KMS-11 (cell line): ENCODE results near the gene TCEA3.

Experiments used
- H2AFZ ChIP-seq: fragments of 200-600 bp; sonication (generic); 2 replicates; pipeline ENCODE4 v1.6.1; 2016; ENCODE audit warnings: antibody characterized with exemption, mixed run types, low read depth
- H3K27ac ChIP-seq: fragments of 200-600 bp; sonication (generic); 2 replicates; pipeline ENCODE4 v1.6.1; 2016; ENCODE audit warnings: mild to moderate bottlenecking, mixed run types
- H3K27me3 ChIP-seq: fragments of 200-600 bp; sonication (generic); 2 replicates; pipeline ENCODE4 v1.6.1; 2017; ENCODE audit warnings: mild to moderate bottlenecking, low read depth, mixed run types, moderate library complexity; ENCODE audit not compliant: insufficient read depth
- H3K36me3 ChIP-seq: fragments of 200-600 bp; sonication (generic); 2 replicates; pipeline ENCODE4 v1.6.1; 2017; ENCODE audit warnings: mild to moderate bottlenecking, mixed run types; ENCODE audit not compliant: insufficient read depth
- H3K4me1 ChIP-seq: fragments of 200-600 bp; sonication (generic); 2 replicates; pipeline ENCODE4 v1.6.1; 2016; ENCODE audit warnings: mild to moderate bottlenecking, low read depth, mixed run types; ENCODE audit not compliant: poor library complexity, severe bottlenecking
- H3K4me2 ChIP-seq: fragments of 200-600 bp; sonication (generic); 2 replicates; pipeline ENCODE4 v1.7.0; 2016; ENCODE audit warnings: mild to moderate bottlenecking, mixed run types
- H3K4me3 ChIP-seq: fragments of 200-600 bp; sonication (generic); IDR thresholded peaks from 2 replicates; pipeline ENCODE4 v1.6.1; 2017; ENCODE audit warnings: low read depth, low read length, mixed read lengths; ENCODE audit not compliant: insufficient read depth
- H3K79me2 ChIP-seq: fragments of 200-600 bp; sonication (generic); 2 replicates; pipeline ENCODE4 v1.6.1; 2016; ENCODE audit warnings: low read depth, mixed run types; ENCODE audit not compliant: insufficient read depth
- H3K9ac ChIP-seq: fragments of 200-600 bp; sonication (generic); 2 replicates; pipeline ENCODE4 v1.6.1; 2016; ENCODE audit warnings: mild to moderate bottlenecking, mixed run types
- H4K20me1 ChIP-seq: fragments of 200-600 bp; sonication (generic); 2 replicates; pipeline ENCODE4 v1.6.1; 2016; ENCODE audit warnings: mild to moderate bottlenecking, mixed run types; ENCODE audit not compliant: insufficient read depth
- CTCF ChIP-seq: fragments of 200-600 bp; sonication (generic); conservative IDR thresholded peaks from 2 replicates; pipeline ENCODE4 v1.6.1; 2017; ENCODE audit warnings: low read depth, mild to moderate bottlenecking, antibody characterized with exemption, low read length, moderate library complexity, mixed read lengths

Gene TCEA3

GRCh38 chr1:23449958-23450357, 25.4 kb upstream of the TCEA3 start:
- no peak overlapping the region for H3K27ac ChIP-seq
- H4K20me1 ChIP-seq = no peaks in the 10 kb centered on the region

GRCh38 chr1:23449306-23449705, 24.8 kb upstream of the TCEA3 start:
- Histone ChIP-seq H3K9ac (no peak overlapping the region), H3K36me3 (no peaks in the 10 kb centered on the region), H3K4me2 (no peak overlapping the region), H3K4me1 (peaks cover 20% of the 10 kb centered on the region), H4K20me1 (no peaks in the 10 kb centered on the region), H3K79me2 (no peaks in the 10 kb centered on the region), H2AFZ (no peak overlapping the region), H3K27me3 (no peaks in the 10 kb centered on the region), H3K27ac (no peak overlapping the region), H3K4me3 (no peak overlapping the region)
- TF ChIP-seq CTCF = no peak

More at GRCh38 chr1:23449958-23450357, 25.4 kb upstream of the TCEA3 start:
- no peaks in the 10 kb centered on the region for H3K27me3 ChIP-seq
- H3K9ac ChIP-seq = no peak overlapping the region
- H3K36me3 ChIP-seq = no peaks in the 10 kb centered on the region
- no peaks in the 10 kb centered on the region for H3K79me2 ChIP-seq
- no peak overlapping the region for H2AFZ ChIP-seq
- H3K4me3 ChIP-seq = no peak overlapping the region
- peaks cover 20% of the 10 kb centered on the region for H3K4me1 ChIP-seq
- no peak overlapping the region for H3K4me2 ChIP-seq
- TF ChIP-seq CTCF = no peak

GRCh38 chr1:23448846-23449245, 24.3 kb upstream of the TCEA3 start:
- Histone ChIP-seq H4K20me1 (no peaks in the 10 kb centered on the region), H3K4me1 (peaks cover 20% of the 10 kb centered on the region), H3K4me2 (no peak overlapping the region), H3K27me3 (no peaks in the 10 kb centered on the region), H3K27ac (no peak overlapping the region), H3K9ac (no peak overlapping the region), H3K36me3 (no peaks in the 10 kb centered on the region), H3K4me3 (no peak overlapping the region), H3K79me2 (no peaks in the 10 kb centered on the region), H2AFZ (no peak overlapping the region)
- TF ChIP-seq CTCF = no peak

- H4K20me1 ChIP-seq = no peaks in the 10 kb centered on the region
- H3K27me3 ChIP-seq = no peaks in the 10 kb centered on the region
- peaks cover 11% of the 10 kb centered on the region for H3K4me1 ChIP-seq
- no peaks in the 10 kb centered on the region for H3K79me2 ChIP-seq
- TF ChIP-seq CTCF = no peak
- H3K36me3 ChIP-seq = no peaks in the 10 kb centered on the region
- no peak overlapping the region for H3K27ac ChIP-seq
- no peak overlapping the region for H3K4me3 ChIP-seq
- no peak overlapping the region for H3K4me2 ChIP-seq
- H2AFZ ChIP-seq = no peak overlapping the region
- no peak overlapping the region for H3K9ac ChIP-seq
Measured at GRCh38 chr1:23446661-23447310, 22.2 kb upstream of the TCEA3 start.
